Stimulated activated CD8-positive, alpha-beta memory T cell treated with anti-CD3 and anti-CD28 coated beads, Interleukin-7, amount 100 ng/mL, for 24 hours (primary cell): ENCODE measurements around the gene PANK4.
"Not testable (repeated sequence)": the region's sequence is repeated elsewhere in the genome, so short reads cannot be mapped to it uniquely, and the experiment has no call there.

Experiments
- DNase-seq: peaks from one replicate; pipeline ENCODE4 v3.0.0-alpha.2; 2020; ENCODE audit warnings: low read depth

Gene PANK4

GRCh38 chr1:2525920-2526823 is at the start of gene PANK4:
Gene PANK4 (minus strand): TSS chr1:2526596. CDS start chr1:2526587, 9 bp downstream.
- no peak for DNase-seq

- no peak for DNase-seq
Measured at GRCh38 chr1:2574350-2574749, 48.0 kb upstream of the PANK4 start.

- DNase-seq, result no peak
Measured at GRCh38 chr1:2573250-2573920, 47.0 kb upstream of the PANK4 start.

GRCh38 chr1:2571348-2571747 is 45.0 kb upstream of the PANK4 start:
- DNase-seq, result no peak

GRCh38 chr1:2570332-2570731 is 43.9 kb upstream of the PANK4 start:
- no peak for DNase-seq

GRCh38 chr1:2569703-2570102 is 43.3 kb upstream of the PANK4 start:
- DNase-seq, result not testable (repeated sequence)

- no peak for DNase-seq
Measured at GRCh38 chr1:2569060-2569459, 42.7 kb upstream of the PANK4 start.

- not testable (repeated sequence) for DNase-seq
Measured at GRCh38 chr1:2568187-2568816, 41.9 kb upstream of the PANK4 start.

- no peak for DNase-seq
Measured at GRCh38 chr1:2567083-2567679, 40.8 kb upstream of the PANK4 start.

GRCh38 chr1:2566101-2567045 is 40.0 kb upstream of the PANK4 start:
- no peak for DNase-seq

GRCh38 chr1:2564815-2565374 is 38.5 kb upstream of the PANK4 start:
- no peak for DNase-seq

GRCh38 chr1:2564006-2564814 is 37.8 kb upstream of the PANK4 start:
- no peak for DNase-seq

GRCh38 chr1:2563205-2563604 is 36.8 kb upstream of the PANK4 start:
- no peak for DNase-seq

- DNase-seq, result no peak
Measured at GRCh38 chr1:2561898-2562895, 35.8 kb upstream of the PANK4 start.

- no peak for DNase-seq
Measured at GRCh38 chr1:2561446-2561845, 35.0 kb upstream of the PANK4 start.

- no peak for DNase-seq
Measured at GRCh38 chr1:2560299-2561073, 34.1 kb upstream of the PANK4 start.

- DNase-seq, result no peak
Measured at GRCh38 chr1:2559509-2560298, 33.3 kb upstream of the PANK4 start.
